Testis (tissue), 2 donors: ENCODE results near the gene LAMA3.

Experiments
- POLR2A ChIP-seq: fragments of 450-650 bp; IDR thresholded peaks from one replicate; pipeline ENCODE4 v1.6.1; 2017; ENCODE audit warnings: antibody characterized with exemption, mild to moderate bottlenecking, moderate library complexity
- TF ChIP-seq, protein P1 (sequence below), 3 experiments: fragments of 450-650 bp in 2 of 3; fragments of 200-600 bp in 1 of 3; sonication (generic) in 1 of 3; IDR thresholded peaks; one replicate each; pipeline ENCODE4 v1.5.1; 2016 to 2019; ENCODE audit warnings: antibody characterized with exemption in 3 of 3, mild to moderate bottlenecking in 2 of 3, moderate library complexity in 1 of 3

DNA sequence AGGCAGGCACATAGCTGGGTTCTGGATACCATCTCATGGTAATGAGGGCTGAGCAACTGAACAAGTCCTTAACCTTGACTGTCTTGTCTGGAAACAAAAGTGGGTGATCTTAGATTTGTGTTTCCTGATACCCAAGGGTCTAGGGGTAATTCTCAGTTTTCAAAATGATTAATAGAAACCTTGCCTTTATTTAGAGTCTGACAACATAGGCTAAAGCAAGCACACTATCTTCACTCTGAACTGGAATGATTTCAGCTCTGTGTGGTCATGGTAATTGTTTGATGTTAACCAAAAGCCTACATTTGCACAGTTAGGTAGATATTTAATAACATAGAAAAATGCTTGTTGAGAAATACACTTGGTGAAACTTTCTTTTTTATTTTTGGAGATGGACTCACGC is 6.8 kb upstream of the LAMA3 start:
- TF ChIP-seq, protein P1, sequence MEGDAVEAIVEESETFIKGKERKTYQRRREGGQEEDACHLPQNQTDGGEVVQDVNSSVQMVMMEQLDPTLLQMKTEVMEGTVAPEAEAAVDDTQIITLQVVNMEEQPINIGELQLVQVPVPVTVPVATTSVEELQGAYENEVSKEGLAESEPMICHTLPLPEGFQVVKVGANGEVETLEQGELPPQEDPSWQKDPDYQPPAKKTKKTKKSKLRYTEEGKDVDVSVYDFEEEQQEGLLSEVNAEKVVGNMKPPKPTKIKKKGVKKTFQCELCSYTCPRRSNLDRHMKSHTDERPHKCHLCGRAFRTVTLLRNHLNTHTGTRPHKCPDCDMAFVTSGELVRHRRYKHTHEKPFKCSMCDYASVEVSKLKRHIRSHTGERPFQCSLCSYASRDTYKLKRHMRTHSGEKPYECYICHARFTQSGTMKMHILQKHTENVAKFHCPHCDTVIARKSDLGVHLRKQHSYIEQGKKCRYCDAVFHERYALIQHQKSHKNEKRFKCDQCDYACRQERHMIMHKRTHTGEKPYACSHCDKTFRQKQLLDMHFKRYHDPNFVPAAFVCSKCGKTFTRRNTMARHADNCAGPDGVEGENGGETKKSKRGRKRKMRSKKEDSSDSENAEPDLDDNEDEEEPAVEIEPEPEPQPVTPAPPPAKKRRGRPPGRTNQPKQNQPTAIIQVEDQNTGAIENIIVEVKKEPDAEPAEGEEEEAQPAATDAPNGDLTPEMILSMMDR (IDR thresholded peaks at IDR 0.05), result no peak
- TF ChIP-seq POLR2A, result no peak
